OCI-LY1 (cell line): ENCODE data around the gene DOK4.

ENCODE experiments used
- H2AFZ ChIP-seq: fragments of 200-600 bp; sonication (generic), shearing (Covaris generic); 2 replicates; pipeline ENCODE4 v1.6.0; 2014; ENCODE audit warnings: antibody characterized with exemption, mild to moderate bottlenecking, low read length
- H3F3A ChIP-seq: fragments of 200-600 bp; sonication (generic), shearing (Covaris generic); 2 replicates; pipeline ENCODE4 v1.6.0; 2014; ENCODE audit warnings: mild to moderate bottlenecking, antibody characterized with exemption, low read length, moderate library complexity; ENCODE audit not compliant: insufficient read depth
- H3K27ac ChIP-seq: fragments of 200-600 bp; sonication (generic); 2 replicates; pipeline ENCODE4 v1.5.1; 2014; ENCODE audit warnings: low read length, mixed run types, mild to moderate bottlenecking, low read depth; ENCODE audit not compliant: poor library complexity, severe bottlenecking
- H3K27me3 ChIP-seq: fragments of 200-600 bp; sonication (generic); 2 replicates; pipeline ENCODE4 v1.6.0; 2014; ENCODE audit warnings: antibody characterized with exemption, mild to moderate bottlenecking, low read length, moderate library complexity; ENCODE audit not compliant: insufficient read depth
- H3K36me3 ChIP-seq: fragments of 200-600 bp; sonication (generic); 2 replicates; pipeline ENCODE4 v1.6.1; 2014; ENCODE audit warnings: mild to moderate bottlenecking, antibody characterized with exemption, low read length, moderate library complexity, mixed read lengths; ENCODE audit not compliant: insufficient read depth
- H3K4me1 ChIP-seq: fragments of 200-600 bp; sonication (generic); 2 replicates; pipeline ENCODE4 v1.5.1; 2014; ENCODE audit warnings: mild to moderate bottlenecking, low read length, moderate library complexity; ENCODE audit not compliant: insufficient read depth, severe bottlenecking
- H3K4me2 ChIP-seq: fragments of 200-600 bp; sonication (generic), shearing (Covaris generic); 2 replicates; pipeline ENCODE4 v1.6.1; 2014; ENCODE audit warnings: low read length
- H3K4me3 ChIP-seq: fragments of 200-600 bp; sonication (generic); 2 replicates; pipeline ENCODE4 v1.5.1; 2014; ENCODE audit warnings: low read length, low read depth, mild to moderate bottlenecking, mixed read lengths; ENCODE audit not compliant: poor library complexity, severe bottlenecking
- H3K79me2 ChIP-seq: fragments of 200-600 bp; shearing (Covaris generic); 2 replicates; pipeline ENCODE4 v1.6.1; 2016; ENCODE audit warnings: mixed run types, low read length, mixed read lengths; ENCODE audit not compliant: insufficient read depth
- H3K9ac ChIP-seq: fragments of 200-600 bp; sonication (generic), shearing (Covaris generic); 2 replicates; pipeline ENCODE4 v1.6.1; 2014; ENCODE audit warnings: mild to moderate bottlenecking, low read length, mixed read lengths
- H3K9me2 ChIP-seq: fragments of 200-600 bp; sonication (generic), shearing (Covaris generic); 2 replicates; pipeline ENCODE4 v1.6.1; 2014; ENCODE audit warnings: low read depth, mild to moderate bottlenecking, low read length, mixed read lengths
- H3K9me3 ChIP-seq: fragments of 200-600 bp; shearing (Covaris generic); 2 replicates; pipeline ENCODE4 v1.6.1; 2014; ENCODE audit warnings: low read length, mixed read lengths
- H4K20me1 ChIP-seq: fragments of 200-600 bp; sonication (generic), shearing (Covaris generic); 2 replicates; pipeline ENCODE4 v1.6.0; 2016; ENCODE audit warnings: mild to moderate bottlenecking, low read length; ENCODE audit not compliant: insufficient read depth
- CTCF ChIP-seq: fragments of 200-600 bp; sonication (generic), shearing (Covaris generic); IDR thresholded peaks from 2 replicates; pipeline ENCODE4 v1.5.1; 2017; ENCODE audit warnings: mild to moderate bottlenecking, antibody characterized with exemption, low read length, moderate library complexity, mixed read lengths
- EZH2 ChIP-seq: fragments of 200-600 bp; sonication (generic), shearing (Covaris generic); IDR thresholded peaks from 2 replicates; pipeline ENCODE4 v1.8.0; 2017; ENCODE audit warnings: borderline replicate concordance, mixed run types, mild to moderate bottlenecking, antibody characterized with exemption, low read length, moderate library complexity, mixed read lengths

Gene DOK4

DNA sequence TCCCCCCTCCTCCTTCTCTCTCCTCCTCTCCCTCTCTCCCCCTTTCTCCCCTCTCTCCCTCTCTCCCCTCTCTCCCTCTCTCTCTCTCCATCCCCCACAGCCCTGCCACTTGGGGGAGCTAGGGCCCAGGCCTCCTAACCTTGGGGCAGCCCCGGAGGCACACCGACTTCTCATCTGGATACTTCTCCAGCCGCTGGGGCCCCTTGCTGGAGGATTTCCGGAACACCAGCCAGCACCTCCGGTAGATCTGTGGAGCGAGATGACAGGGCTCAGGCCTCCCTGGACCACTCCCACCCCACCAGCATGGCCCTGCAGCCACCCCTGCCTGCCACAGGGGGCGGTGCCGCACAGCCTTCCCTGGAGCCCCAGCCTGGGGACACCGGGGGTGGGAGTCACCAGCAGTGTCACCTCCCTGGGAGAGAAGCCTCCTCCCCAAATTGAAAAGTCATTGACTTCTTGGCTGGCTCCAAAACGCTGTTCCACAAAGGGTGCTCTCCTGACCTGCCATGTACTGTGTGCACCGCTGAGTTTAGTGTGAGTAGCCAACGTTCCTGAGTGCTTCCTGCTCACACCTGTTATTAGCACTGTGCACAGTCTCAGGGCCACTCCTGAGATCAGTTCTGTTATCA, 10.5 kb downstream of the DOK4 start:
- Histone ChIP-seq H3K9me2 (no peaks in the 10 kb centered on the region), H3K4me2 (no peak overlapping the region), H3K9me3 (no peaks in the 10 kb centered on the region), H3K27me3 (no peaks in the 10 kb centered on the region), H4K20me1 (no peaks in the 10 kb centered on the region), H3K27ac (no peak overlapping the region), H3K9ac (no peak overlapping the region), H2AFZ (no peak overlapping the region), H3K79me2 (no peaks in the 10 kb centered on the region), H3K4me3 (no peak overlapping the region), H3K4me1 (peaks cover 4% of the 10 kb centered on the region), H3K36me3 (peaks cover 15% of the 10 kb centered on the region), H3F3A (no peaks in the 10 kb centered on the region)
- TF ChIP-seq CTCF (peak; percentile 85; the same call in 1 of the 2 replicates), EZH2 (no peak)

GRCh38 chr16:57474671-57475661, 11.3 kb downstream of the DOK4 start:
- Histone ChIP-seq H2AFZ (no peak overlapping the region), H3F3A (no peaks in the 10 kb centered on the region), H3K27ac (no peak overlapping the region), H4K20me1 (no peaks in the 10 kb centered on the region), H3K4me1 (peaks cover 4% of the 10 kb centered on the region), H3K4me3 (no peak overlapping the region), H3K36me3 (peaks cover 24% of the 10 kb centered on the region), H3K9me2 (no peaks in the 10 kb centered on the region), H3K4me2 (no peak overlapping the region), H3K9me3 (no peaks in the 10 kb centered on the region), H3K9ac (no peak overlapping the region), H3K79me2 (no peaks in the 10 kb centered on the region), H3K27me3 (no peaks in the 10 kb centered on the region)
- TF ChIP-seq CTCF (no peak), EZH2 (no peak)

DNA sequence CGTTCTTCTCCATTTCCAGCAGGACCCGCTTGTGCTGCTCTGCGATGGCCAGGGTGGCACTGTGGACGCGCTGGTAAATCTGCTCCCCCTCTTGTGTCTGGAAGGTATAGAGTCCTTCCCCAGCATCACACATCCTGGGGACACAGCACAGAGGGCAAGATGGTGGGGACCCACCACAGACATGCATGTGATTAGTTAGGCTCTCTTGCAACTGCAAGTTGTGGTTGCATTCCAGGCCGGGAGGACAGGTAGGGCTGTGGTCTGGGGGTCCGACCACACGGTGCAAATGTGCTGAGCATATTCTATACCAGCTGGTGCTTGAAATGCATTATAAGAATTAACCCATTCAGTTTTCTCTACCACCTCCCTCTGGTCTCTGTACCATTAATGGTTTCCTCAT, 12.4 kb downstream of the DOK4 start:
- no peak overlapping the region for H3K27ac ChIP-seq
- H3K9me3 ChIP-seq = no peaks in the 10 kb centered on the region
- H3K4me1 ChIP-seq = no peaks in the 10 kb centered on the region
- H3K27me3 ChIP-seq = no peaks in the 10 kb centered on the region
- H3F3A ChIP-seq = no peaks in the 10 kb centered on the region
- H2AFZ ChIP-seq = no peak overlapping the region
- H4K20me1 ChIP-seq = no peaks in the 10 kb centered on the region
- no peak overlapping the region for H3K4me2 ChIP-seq
- no peaks in the 10 kb centered on the region for H3K9me2 ChIP-seq
- no peaks in the 10 kb centered on the region for H3K79me2 ChIP-seq
- no peak overlapping the region for H3K4me3 ChIP-seq
- TF ChIP-seq CTCF (no peak), EZH2 (no peak)
- peaks cover 34% of the 10 kb centered on the region for H3K36me3 ChIP-seq
- no peak overlapping the region for H3K9ac ChIP-seq
